ENCODE results near the gene PPM1H.

PPM1H gene

DNA sequence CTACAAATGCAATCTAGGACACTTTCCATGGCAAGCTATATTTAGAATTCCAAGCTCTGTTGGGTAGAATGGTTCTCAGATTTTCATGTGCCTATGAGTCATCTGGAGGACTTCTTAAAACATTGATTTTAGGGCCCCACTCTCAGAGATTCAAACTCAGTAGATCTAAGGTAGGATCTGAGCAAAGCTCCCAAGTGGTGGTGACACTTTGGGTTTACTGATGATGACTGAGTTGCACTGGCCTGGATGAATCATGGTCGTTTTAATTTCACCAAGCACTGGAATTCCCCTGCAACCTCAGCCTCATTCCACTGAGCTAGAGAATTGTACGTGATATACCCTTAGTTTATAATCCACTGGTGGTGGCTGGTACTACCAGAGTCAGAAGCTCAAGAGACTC, 86.5 kb downstream of the PPM1H start:
- H2AFZ ChIP-seq (ENCODE audit: low read depth, low read length) = no peak overlapping the region
- no peaks in the 10 kb centered on the region for H3K27me3 ChIP-seq (ENCODE audit: control insufficient read depth in 1 of 2, insufficient read depth in 1 of 2, low read length in 2 of 2)
- H3K18ac ChIP-seq (ENCODE audit: low read depth in 1 of 2, low read length in 2 of 2) = no peak overlapping the region
- H2BK15ac ChIP-seq (ENCODE audit: low read depth, poor library complexity, severe bottlenecking) = no peak overlapping the region
- peak overlapping the region; percentile 86 for H3K27ac ChIP-seq (ENCODE audit: low read length, poor library complexity, severe bottlenecking)
- H3K23ac ChIP-seq (ENCODE audit: low read length in 2 of 2) = no peak overlapping the region
- peak overlapping the region; percentile 6 for H3K9ac ChIP-seq (ENCODE audit: low read length)
- no peak overlapping the region for H3K4ac ChIP-seq (ENCODE audit: low read depth in 1 of 2, low read length in 2 of 2)
- no peak overlapping the region for H2BK12ac ChIP-seq (ENCODE audit: low read length in 2 of 2)
- H3K4me3 ChIP-seq (ENCODE audit: insufficient read depth in 1 of 2, low read depth in 1 of 2, low read length in 2 of 2) = no peak overlapping the region
- H3K36me3 ChIP-seq (ENCODE audit: control insufficient read depth in 1 of 2, insufficient read depth in 2 of 2, low read depth in 1 of 2, low read length in 2 of 2) = no peaks in the 10 kb centered on the region
- H3K14ac ChIP-seq (ENCODE audit: low read length in 2 of 2) = no peak overlapping the region
- peaks cover 9% of the 10 kb centered on the region for H3K79me1 ChIP-seq (replicated peaks; ENCODE audit: low read length, poor library complexity, severe bottlenecking)
- H4K91ac ChIP-seq (ENCODE audit: low read length) = no peak overlapping the region
- 38% methylated on average over 1 of the region's 2 CpGs for WGBS
- no peak overlapping the region for H2BK120ac ChIP-seq (ENCODE audit: low read depth, low read length)
- no peak overlapping the region for H4K8ac ChIP-seq (ENCODE audit: low read length)
- H3K4me1 ChIP-seq (ENCODE audit: control insufficient read depth, insufficient read depth, low read depth, low read length) = peaks cover 9% of the 10 kb centered on the region
- H3K9me3 ChIP-seq (ENCODE audit: control insufficient read depth, low read length) = no peaks in the 10 kb centered on the region
- H2BK5ac ChIP-seq (ENCODE audit: low read depth, low read length, poor library complexity, severe bottlenecking) = peak overlapping the region; percentile 83
- DNase-seq = peak; percentile 84
- no peak overlapping the region for H3K4me2 ChIP-seq (ENCODE audit: low read length, poor library complexity, severe bottlenecking)
- peak overlapping the region; percentile 89 for H2AK5ac ChIP-seq (ENCODE audit: low read length, severe bottlenecking)

DNA sequence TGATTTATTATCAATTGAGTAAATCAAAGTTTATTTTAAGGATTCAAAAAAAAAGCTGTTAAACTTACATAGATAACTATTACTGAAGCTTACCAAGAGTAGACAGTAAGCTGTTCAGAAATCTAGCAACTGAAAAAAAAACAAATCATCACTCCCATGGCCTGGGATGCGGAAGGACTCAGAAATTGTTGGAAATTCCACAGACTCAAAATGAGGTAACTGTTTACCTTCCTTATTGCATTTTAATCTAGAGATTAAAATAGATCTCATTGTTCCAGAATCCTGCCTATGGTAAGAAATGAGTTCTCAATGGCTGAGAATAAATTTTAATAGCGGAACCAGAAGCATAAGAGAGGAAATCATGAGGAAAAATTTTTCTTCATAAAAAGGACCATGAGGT, 87.2 kb downstream of the PPM1H start:
- no peak overlapping the region for H3K4me2 ChIP-seq (ENCODE audit: low read length, poor library complexity, severe bottlenecking)
- peaks cover 9% of the 10 kb centered on the region for H3K79me1 ChIP-seq (replicated peaks; ENCODE audit: low read length, poor library complexity, severe bottlenecking)
- no peak overlapping the region for H3K23ac ChIP-seq (ENCODE audit: low read length in 2 of 2)
- no peak overlapping the region for H3K4ac ChIP-seq (ENCODE audit: low read depth in 1 of 2, low read length in 2 of 2)
- no peak overlapping the region for H3K18ac ChIP-seq (ENCODE audit: low read depth in 1 of 2, low read length in 2 of 2)
- H2BK5ac ChIP-seq (ENCODE audit: low read depth, low read length, poor library complexity, severe bottlenecking) = no peak overlapping the region
- H2BK12ac ChIP-seq (ENCODE audit: low read length in 2 of 2) = no peak overlapping the region
- WGBS = no CpG with 5 or more reads among the region's 2 CpGs
- H3K27ac ChIP-seq (ENCODE audit: low read length, poor library complexity, severe bottlenecking) = peak overlapping the region; percentile 77
- H3K36me3 ChIP-seq (ENCODE audit: control insufficient read depth in 1 of 2, insufficient read depth in 2 of 2, low read depth in 1 of 2, low read length in 2 of 2) = no peaks in the 10 kb centered on the region
- no peak overlapping the region for H2AFZ ChIP-seq (ENCODE audit: low read depth, low read length)
- no peak overlapping the region for H3K14ac ChIP-seq (ENCODE audit: low read length in 2 of 2)
- no peaks in the 10 kb centered on the region for H3K27me3 ChIP-seq (ENCODE audit: control insufficient read depth in 1 of 2, insufficient read depth in 1 of 2, low read length in 2 of 2)
- no peak overlapping the region for H2AK5ac ChIP-seq (ENCODE audit: low read length, severe bottlenecking)
- no peak overlapping the region for H3K4me3 ChIP-seq (ENCODE audit: insufficient read depth in 1 of 2, low read depth in 1 of 2, low read length in 2 of 2)
- no peak overlapping the region for H3K9ac ChIP-seq (ENCODE audit: low read length)
- H3K9me3 ChIP-seq (ENCODE audit: control insufficient read depth, low read length) = no peaks in the 10 kb centered on the region
- no peak overlapping the region for H2BK120ac ChIP-seq (ENCODE audit: low read depth, low read length)
- H4K8ac ChIP-seq (ENCODE audit: low read length) = no peak overlapping the region
- no peak overlapping the region for H4K91ac ChIP-seq (ENCODE audit: low read length)
- DNase-seq = no peak
- H2BK15ac ChIP-seq (ENCODE audit: low read depth, poor library complexity, severe bottlenecking) = no peak overlapping the region
- H3K4me1 ChIP-seq (ENCODE audit: control insufficient read depth, insufficient read depth, low read depth, low read length) = peaks cover 9% of the 10 kb centered on the region

DNA sequence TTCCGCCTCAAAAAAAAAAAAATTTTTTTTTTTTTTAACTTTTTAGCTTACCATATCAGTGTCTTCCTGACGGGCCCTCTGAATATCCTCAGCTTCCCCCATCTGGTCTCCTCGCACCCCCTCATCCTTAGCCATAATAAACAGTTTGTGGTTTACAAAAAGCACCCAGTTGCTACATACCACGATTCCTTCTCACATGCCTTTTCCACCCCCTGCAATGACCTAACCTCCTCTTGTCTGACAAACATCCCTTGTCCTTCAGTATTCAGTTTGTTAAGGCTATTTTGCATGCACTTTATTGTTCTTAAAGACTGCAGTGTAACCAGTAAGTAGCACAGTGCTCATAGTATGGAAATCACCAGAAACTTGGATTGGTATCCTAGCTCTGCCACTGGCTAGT, 88.5 kb downstream of the PPM1H start:
- no peak overlapping the region for H3K4me2 ChIP-seq (ENCODE audit: low read length, poor library complexity, severe bottlenecking)
- no peaks in the 10 kb centered on the region for H3K36me3 ChIP-seq (ENCODE audit: control insufficient read depth in 1 of 2, insufficient read depth in 2 of 2, low read depth in 1 of 2, low read length in 2 of 2)
- peak; percentile 29 for DNase-seq
- peaks cover 9% of the 10 kb centered on the region for H3K4me1 ChIP-seq (ENCODE audit: control insufficient read depth, insufficient read depth, low read depth, low read length)
- 59% methylated on average over 4 of the region's 4 CpGs for WGBS
- H3K79me1 ChIP-seq (replicated peaks; ENCODE audit: low read length, poor library complexity, severe bottlenecking) = peaks cover 7% of the 10 kb centered on the region
- H3K4me3 ChIP-seq (ENCODE audit: insufficient read depth in 1 of 2, low read depth in 1 of 2, low read length in 2 of 2) = no peak overlapping the region
- H3K18ac ChIP-seq (ENCODE audit: low read depth in 1 of 2, low read length in 2 of 2) = no peak overlapping the region
- no peaks in the 10 kb centered on the region for H3K9me3 ChIP-seq (ENCODE audit: control insufficient read depth, low read length)
- H2BK12ac ChIP-seq (ENCODE audit: low read length in 2 of 2) = no peak overlapping the region
- no peak overlapping the region for H2BK5ac ChIP-seq (ENCODE audit: low read depth, low read length, poor library complexity, severe bottlenecking)
- no peak overlapping the region for H2BK15ac ChIP-seq (ENCODE audit: low read depth, poor library complexity, severe bottlenecking)
- no peak overlapping the region for H3K14ac ChIP-seq (ENCODE audit: low read length in 2 of 2)
- H3K23ac ChIP-seq (ENCODE audit: low read length in 2 of 2) = no peak overlapping the region
- no peaks in the 10 kb centered on the region for H3K27me3 ChIP-seq (ENCODE audit: control insufficient read depth in 1 of 2, insufficient read depth in 1 of 2, low read length in 2 of 2)
- no peak overlapping the region for H4K8ac ChIP-seq (ENCODE audit: low read length)
- no peak overlapping the region for H4K91ac ChIP-seq (ENCODE audit: low read length)
- H3K4ac ChIP-seq (ENCODE audit: low read depth in 1 of 2, low read length in 2 of 2) = no peak overlapping the region
- no peak overlapping the region for H3K9ac ChIP-seq (ENCODE audit: low read length)
- peak overlapping the region; percentile 97 for H2AK5ac ChIP-seq (ENCODE audit: low read length, severe bottlenecking)
- no peak overlapping the region for H2AFZ ChIP-seq (ENCODE audit: low read depth, low read length)
- no peak overlapping the region for H2BK120ac ChIP-seq (ENCODE audit: low read depth, low read length)
- peak overlapping the region; percentile 77 for H3K27ac ChIP-seq (ENCODE audit: low read length, poor library complexity, severe bottlenecking)

DNA sequence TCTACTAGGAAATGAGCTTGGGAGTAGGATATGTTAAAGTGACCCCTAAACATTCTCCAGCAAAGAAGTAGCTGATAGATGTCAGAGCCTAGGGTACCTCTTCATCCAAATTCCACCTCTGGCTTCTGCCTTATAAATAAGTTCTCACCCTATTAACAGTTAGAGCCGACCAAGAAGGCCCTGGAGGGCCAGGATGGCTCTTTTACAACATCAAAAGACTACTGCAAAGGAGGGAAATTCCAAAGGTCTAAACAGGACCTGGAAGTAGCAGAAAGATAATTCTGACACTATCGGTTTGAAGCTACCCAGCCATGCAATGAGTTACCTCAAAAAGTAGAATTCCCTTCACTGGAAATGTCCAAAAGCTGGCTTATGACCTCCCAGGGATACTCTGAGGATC, 90.0 kb downstream of the PPM1H start:
- Histone ChIP-seq H2AFZ (ENCODE audit: low read depth, low read length) (no peak overlapping the region), H3K27me3 (ENCODE audit: control insufficient read depth in 1 of 2, insufficient read depth in 1 of 2, low read length in 2 of 2) (no peaks in the 10 kb centered on the region), H3K4me3 (ENCODE audit: insufficient read depth in 1 of 2, low read depth in 1 of 2, low read length in 2 of 2) (no peak overlapping the region), H3K9ac (ENCODE audit: low read length) (no peak overlapping the region), H4K91ac (ENCODE audit: low read length) (no peak overlapping the region), H4K8ac (ENCODE audit: low read length) (no peak overlapping the region), H3K4ac (ENCODE audit: low read depth in 1 of 2, low read length in 2 of 2) (no peak overlapping the region), H3K36me3 (ENCODE audit: control insufficient read depth in 1 of 2, insufficient read depth in 2 of 2, low read depth in 1 of 2, low read length in 2 of 2) (no peaks in the 10 kb centered on the region), H2BK15ac (ENCODE audit: low read depth, poor library complexity, severe bottlenecking) (no peak overlapping the region), H3K18ac (ENCODE audit: low read depth in 1 of 2, low read length in 2 of 2) (no peak overlapping the region), H3K9me3 (ENCODE audit: control insufficient read depth, low read length) (no peaks in the 10 kb centered on the region), H3K14ac (ENCODE audit: low read length in 2 of 2) (no peak overlapping the region), H3K27ac (ENCODE audit: low read length, poor library complexity, severe bottlenecking) (peak overlapping the region; percentile 16), H3K4me1 (ENCODE audit: control insufficient read depth, insufficient read depth, low read depth, low read length) (peaks cover 7% of the 10 kb centered on the region), H2BK5ac (ENCODE audit: low read depth, low read length, poor library complexity, severe bottlenecking) (no peak overlapping the region), H3K4me2 (ENCODE audit: low read length, poor library complexity, severe bottlenecking) (no peak overlapping the region), H2BK120ac (ENCODE audit: low read depth, low read length) (no peak overlapping the region), H2AK5ac (ENCODE audit: low read length, severe bottlenecking) (peak overlapping the region; percentile 89), H2BK12ac (ENCODE audit: low read length in 2 of 2) (no peak overlapping the region), H3K79me1 (replicated peaks; ENCODE audit: low read length, poor library complexity, severe bottlenecking) (peaks cover 5% of the 10 kb centered on the region), H3K23ac (ENCODE audit: low read length in 2 of 2) (no peak overlapping the region)
- no peak for DNase-seq
- 20% methylated on average over 2 of the region's 2 CpGs for WGBS

Data from mesenchymal stem cell (in vitro differentiated cells and primary cell).